Measurements from ENCODE around the gene RHOBTB3. TPM values are rescaled to one million over a fixed set of nuclear protein-coding genes. Genes with fewer than 3 reads are reported as not detected.
"Not testable (repeated sequence)": the region's sequence is repeated elsewhere in the genome, so short reads cannot be mapped to it uniquely, and the experiment has no call there.

The RHOBTB3 gene
- total RNA-seq, 1 donor from 2014 or later, result 66.9 TPM

GRCh38 chr5:95690333-95690732 is 40.8 kb upstream of the RHOBTB3 start:
- Mint-ChIP-seq H3K36me3 (ENCODE audit: low read depth) (no peaks in the 10 kb centered on the region), H3K9me3 (peaks cover 8% of the 10 kb centered on the region), H3K4me3 (no peak overlapping the region), H3K27ac (ENCODE audit: unreplicated experiment) (no peak overlapping the region), H3K4me1 (no peaks in the 10 kb centered on the region), H3K27me3 (ENCODE audit: low read depth) (no peaks in the 10 kb centered on the region)
- TF ChIP-seq CTCF (conservative IDR thresholded peaks at IDR 0.05), result no peak
- DNase-seq (ENCODE audit: low read depth, low spot score), result no peak

- Mint-ChIP-seq H3K36me3 (ENCODE audit: low read depth) (no peaks in the 10 kb centered on the region), H3K9me3 (no peaks in the 10 kb centered on the region), H3K27me3 (ENCODE audit: low read depth) (peaks cover 2% of the 10 kb centered on the region), H3K4me3 (no peak overlapping the region), H3K27ac (ENCODE audit: unreplicated experiment) (no peak overlapping the region), H3K4me1 (no peaks in the 10 kb centered on the region)
- no peak for TF ChIP-seq CTCF (conservative IDR thresholded peaks at IDR 0.05)
- DNase-seq (ENCODE audit: low read depth, low spot score), result no peak
These were observed 33.1 kb upstream of the RHOBTB3 start for GRCh38 chr5:95697781-95698681.

GRCh38 chr5:95699337-95699736 is 31.8 kb upstream of the RHOBTB3 start:
- Mint-ChIP-seq H3K36me3 (ENCODE audit: low read depth) (no peaks in the 10 kb centered on the region), H3K4me1 (no peaks in the 10 kb centered on the region), H3K27ac (ENCODE audit: unreplicated experiment) (no peak overlapping the region), H3K27me3 (ENCODE audit: low read depth) (peaks cover 2% of the 10 kb centered on the region), H3K9me3 (no peaks in the 10 kb centered on the region), H3K4me3 (no peak overlapping the region)
- no peak for DNase-seq (ENCODE audit: low read depth, low spot score)
- TF ChIP-seq CTCF (conservative IDR thresholded peaks at IDR 0.05), result no peak

GRCh38 chr5:95701074-95701473 is 30.1 kb upstream of the RHOBTB3 start:
- H3K4me3 Mint-ChIP-seq, result no peak overlapping the region
- H3K27ac Mint-ChIP-seq (ENCODE audit: unreplicated experiment), result no peak overlapping the region
- no peaks in the 10 kb centered on the region for H3K4me1 Mint-ChIP-seq
- no peak for DNase-seq (ENCODE audit: low read depth, low spot score)
- H3K27me3 Mint-ChIP-seq (ENCODE audit: low read depth), result peaks cover 2% of the 10 kb centered on the region
- TF ChIP-seq CTCF (conservative IDR thresholded peaks at IDR 0.05), result no peak
- H3K9me3 Mint-ChIP-seq, result no peaks in the 10 kb centered on the region
- H3K36me3 Mint-ChIP-seq (ENCODE audit: low read depth), result no peaks in the 10 kb centered on the region

GRCh38 chr5:95704150-95704549 is 27.0 kb upstream of the RHOBTB3 start:
- Mint-ChIP-seq H3K27me3 (ENCODE audit: low read depth) (no peaks in the 10 kb centered on the region), H3K4me1 (no peaks in the 10 kb centered on the region)

GRCh38 chr5:95706196-95706595 is 24.9 kb upstream of the RHOBTB3 start:
- not testable (repeated sequence) for H3K27me3 Mint-ChIP-seq (ENCODE audit: low read depth); H3K9me3 Mint-ChIP-seq; H3K4me3 Mint-ChIP-seq; DNase-seq (ENCODE audit: low read depth, low spot score); H3K36me3 Mint-ChIP-seq (ENCODE audit: low read depth); H3K4me1 Mint-ChIP-seq; H3K27ac Mint-ChIP-seq (ENCODE audit: unreplicated experiment)

More at GRCh38 chr5:95704150-95704549, 27.0 kb upstream of the RHOBTB3 start:
- no peak for DNase-seq (ENCODE audit: low read depth, low spot score)
- Mint-ChIP-seq H3K27ac (ENCODE audit: unreplicated experiment) (no peak overlapping the region), H3K9me3 (no peaks in the 10 kb centered on the region), H3K4me3 (no peak overlapping the region), H3K36me3 (ENCODE audit: low read depth) (no peaks in the 10 kb centered on the region)
- TF ChIP-seq CTCF (conservative IDR thresholded peaks at IDR 0.05), result no peak

Data from neural crest cell (in vitro differentiated cells).